Hippocampal formation (tissue), 2 donors: Measurements from ENCODE around the gene ACACA.

Experiments
- DNase-seq, 2 donors: peaks; one replicate each; lab custom pipeline; 2025; lab: John Stamatoyannopoulos, UW

Gene ACACA

GRCh38 chr17:37037590-37038155, 369.0 kb downstream of the ACACA start:
- DNase-seq: no peak
